NCI-H187 (cell line): ENCODE data around the gene MMP23B.
A peak's percentile ranks its signal among the peaks of the same experiment; 100 is the strongest.
"Not testable (repeated sequence)": the region's sequence is repeated elsewhere in the genome, so short reads cannot be mapped to it uniquely, and the experiment has no call there.

Experiments used
- DNase-seq, 2 experiments: peaks; one replicate each; lab custom pipeline; 2025; lab: John Stamatoyannopoulos, UW

MMP23B gene

GRCh38 chr1:1630965-1631781, 800 bp upstream of the MMP23B start:
- no peak for DNase-seq

DNA sequence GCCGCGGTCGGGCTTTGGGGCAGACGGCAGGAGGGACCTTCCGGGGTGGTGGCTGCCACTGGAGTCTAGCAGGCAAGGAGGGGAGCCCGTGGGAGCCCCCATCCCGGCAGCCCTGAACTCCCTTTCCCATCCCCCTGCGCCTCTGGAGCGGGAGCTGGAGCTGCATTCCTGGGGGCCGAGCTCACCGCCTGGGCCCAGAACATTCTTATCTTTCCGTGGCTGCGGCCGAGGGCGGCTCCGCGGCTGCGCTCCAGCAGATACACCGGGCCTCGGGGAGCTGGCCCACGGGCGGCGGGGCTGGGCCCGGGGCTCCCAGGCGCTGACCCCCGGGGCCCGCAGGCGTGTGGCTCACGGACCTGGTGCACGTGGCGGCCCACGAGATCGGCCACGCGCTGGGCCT, 1.4 kb downstream of the MMP23B start:
- not testable (repeated sequence) for DNase-seq

DNA sequence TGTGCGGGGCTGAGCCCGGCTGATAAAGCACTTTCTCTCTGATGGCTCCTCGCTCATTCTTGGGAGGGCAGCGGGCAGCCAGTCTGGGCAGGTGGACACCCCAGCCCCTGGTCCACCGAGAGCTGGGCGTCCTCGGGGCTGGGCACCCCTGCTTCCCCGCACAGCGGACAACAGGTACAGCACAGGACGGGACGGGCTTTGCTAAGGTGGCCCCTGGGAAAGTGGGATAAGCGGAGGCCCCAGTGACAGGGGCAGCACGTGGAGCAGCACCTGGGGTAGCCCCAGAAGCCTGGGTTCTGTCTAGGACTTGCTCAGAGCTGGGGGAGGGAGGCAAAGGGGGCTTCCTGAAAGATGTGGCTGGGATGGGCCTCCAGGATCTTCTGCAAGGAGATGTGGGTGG, 2.6 kb downstream of the MMP23B start:
- DNase-seq = not testable (repeated sequence)

- not testable (repeated sequence) for DNase-seq
These were observed 4.9 kb downstream of the MMP23B start for GRCh38 chr1:1636621-1637478.

GRCh38 chr1:1637479-1637875, 5.5 kb downstream of the MMP23B start:
- DNase-seq = not testable (repeated sequence)

- not testable (repeated sequence) for DNase-seq
These were observed 6.6 kb downstream of the MMP23B start for GRCh38 chr1:1638528-1638927.

- not testable (repeated sequence) for DNase-seq
These were observed 7.4 kb downstream of the MMP23B start for GRCh38 chr1:1639368-1639767.

GRCh38 chr1:1640081-1640480, 8.1 kb downstream of the MMP23B start:
- DNase-seq = not testable (repeated sequence)

DNA sequence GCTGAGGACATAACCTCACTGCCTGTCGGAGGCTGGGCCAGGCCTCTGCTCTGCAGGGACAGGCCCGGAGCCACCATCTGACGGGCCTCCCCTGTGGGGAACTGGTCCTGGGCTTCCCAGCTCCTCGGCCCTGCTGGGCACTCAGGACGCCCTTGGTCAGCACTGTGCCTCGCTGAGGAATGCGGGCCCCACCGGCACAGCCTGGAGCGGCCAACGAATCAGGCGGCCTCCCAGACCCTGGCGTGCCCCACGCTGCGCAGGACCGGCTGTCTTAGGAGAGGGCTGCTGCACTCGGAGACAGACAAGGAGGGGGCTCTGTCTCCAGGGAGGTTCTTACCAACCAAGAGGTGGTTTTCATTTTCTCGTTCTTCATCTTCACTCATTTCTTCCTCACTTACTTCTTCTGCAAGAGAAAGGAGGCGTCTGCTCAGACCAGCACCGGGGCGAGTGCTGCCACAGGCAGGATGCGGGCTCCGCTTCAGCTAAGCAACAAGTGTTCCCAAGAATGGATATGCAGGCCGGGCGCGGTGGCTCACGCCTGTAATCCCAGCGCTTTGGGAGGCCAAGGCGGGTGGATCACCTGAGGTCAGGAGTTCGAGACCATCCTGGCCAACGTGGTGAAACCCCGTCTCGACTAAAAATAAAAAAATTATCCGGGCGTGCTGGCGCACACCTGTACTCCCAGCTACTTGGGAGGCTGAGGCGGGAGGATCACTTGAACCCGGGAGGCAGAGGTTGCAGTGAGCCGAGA, 8.9 kb downstream of the MMP23B start:
- not testable (repeated sequence) for DNase-seq

DNA sequence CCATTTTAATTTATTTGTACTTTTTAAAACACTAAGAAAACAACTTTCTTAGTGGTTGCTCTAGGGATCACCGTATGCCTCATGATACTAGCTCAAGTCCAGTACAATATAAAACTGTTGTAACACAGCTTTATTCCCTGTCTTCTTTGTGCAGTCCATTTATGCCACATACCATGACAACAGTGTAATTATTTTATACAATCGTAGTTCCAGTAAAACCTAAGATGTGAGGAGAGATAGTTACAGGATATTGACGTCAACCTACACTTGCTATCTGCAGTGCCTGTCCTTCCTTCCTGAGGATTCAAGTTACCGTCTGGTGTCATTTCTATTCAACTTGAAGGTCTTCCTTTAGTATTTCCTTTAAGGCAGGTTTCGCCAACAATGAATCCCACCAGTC, 14.4 kb downstream of the MMP23B start:
- DNase-seq = not testable (repeated sequence)

DNA sequence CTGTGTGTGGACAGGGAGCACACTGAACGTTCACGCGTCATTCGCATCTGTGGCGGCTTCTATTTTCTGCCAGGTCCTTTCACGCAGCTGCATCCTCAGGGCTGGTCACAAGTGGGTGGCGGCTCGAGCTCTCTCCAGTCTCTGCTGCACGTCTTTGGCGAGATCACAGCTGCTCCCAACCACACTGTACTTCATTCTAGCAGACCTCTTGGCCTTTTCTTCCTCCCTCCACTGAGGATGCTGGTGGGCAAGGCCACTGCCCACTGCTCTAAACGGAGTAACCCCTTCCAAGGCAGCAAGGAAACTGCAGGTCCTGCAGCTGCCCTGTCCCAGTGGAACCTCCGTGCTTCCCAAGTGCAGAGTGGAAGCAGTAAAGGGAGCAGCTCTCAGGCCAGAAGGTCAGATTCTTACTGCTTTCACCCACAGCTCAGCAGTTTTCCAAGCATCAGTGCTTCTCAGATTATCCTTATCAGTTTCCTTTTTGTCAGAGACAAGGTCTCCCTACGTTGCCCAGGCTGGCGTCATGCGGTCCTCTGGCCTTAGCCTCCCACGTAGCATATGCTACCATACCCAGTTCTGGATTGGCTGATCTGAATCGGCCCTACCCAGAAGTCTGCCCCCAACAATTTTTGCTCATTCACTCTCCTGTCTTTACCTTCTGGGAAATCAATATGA, 15.7 kb downstream of the MMP23B start:
- DNase-seq = not testable (repeated sequence)

DNA sequence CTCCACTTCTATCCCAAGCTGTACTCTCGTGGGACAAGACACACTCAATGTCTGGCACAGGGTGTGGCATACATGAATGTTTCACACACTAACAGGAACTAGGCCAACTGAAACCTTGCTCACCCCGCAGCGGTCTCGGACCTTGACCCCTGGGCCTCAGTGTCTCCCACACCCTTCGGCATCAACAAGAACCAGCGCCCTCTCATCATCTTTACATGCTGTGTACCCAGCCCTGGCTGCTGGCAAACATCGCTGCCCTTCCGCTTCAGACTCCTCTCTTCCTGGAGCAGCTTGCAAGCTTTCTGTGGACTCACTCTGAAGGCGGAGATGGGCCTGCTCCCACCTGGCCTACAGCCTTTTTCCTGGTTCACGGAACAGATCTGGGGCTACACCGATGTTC, 16.3 kb downstream of the MMP23B start:
- not testable (repeated sequence) for DNase-seq

- DNase-seq = peak; percentile 79 to 83
These were observed 26.9 kb downstream of the MMP23B start, which contains the start of gene CDK11B for GRCh38 chr1:1658583-1659549. Gene CDK11B, minus strand, starts transcription at chr1:1659004. Its CDS starts 1,519 bp downstream, at chr1:1657485.

DNA sequence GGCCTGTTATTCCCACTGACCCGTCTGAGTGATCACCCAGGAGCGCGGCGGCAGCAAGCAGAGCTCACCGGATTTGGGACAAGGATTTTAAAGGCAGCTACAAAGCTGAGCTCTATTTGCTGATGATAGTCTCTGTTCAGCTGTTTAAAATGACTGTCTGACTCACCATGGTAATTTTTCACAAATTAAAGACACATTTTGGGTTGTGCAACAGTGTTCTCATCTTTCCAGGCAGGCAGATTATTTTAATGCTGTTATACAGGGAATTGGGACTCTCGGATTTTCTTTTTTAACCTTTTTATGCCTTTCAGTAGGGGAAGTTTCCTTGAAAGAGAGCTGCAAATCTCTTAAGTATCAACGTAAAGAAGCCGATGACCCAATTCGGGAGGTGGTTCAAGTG, 30.4 kb downstream of the MMP23B start:
- DNase-seq = not testable (repeated sequence)

DNA sequence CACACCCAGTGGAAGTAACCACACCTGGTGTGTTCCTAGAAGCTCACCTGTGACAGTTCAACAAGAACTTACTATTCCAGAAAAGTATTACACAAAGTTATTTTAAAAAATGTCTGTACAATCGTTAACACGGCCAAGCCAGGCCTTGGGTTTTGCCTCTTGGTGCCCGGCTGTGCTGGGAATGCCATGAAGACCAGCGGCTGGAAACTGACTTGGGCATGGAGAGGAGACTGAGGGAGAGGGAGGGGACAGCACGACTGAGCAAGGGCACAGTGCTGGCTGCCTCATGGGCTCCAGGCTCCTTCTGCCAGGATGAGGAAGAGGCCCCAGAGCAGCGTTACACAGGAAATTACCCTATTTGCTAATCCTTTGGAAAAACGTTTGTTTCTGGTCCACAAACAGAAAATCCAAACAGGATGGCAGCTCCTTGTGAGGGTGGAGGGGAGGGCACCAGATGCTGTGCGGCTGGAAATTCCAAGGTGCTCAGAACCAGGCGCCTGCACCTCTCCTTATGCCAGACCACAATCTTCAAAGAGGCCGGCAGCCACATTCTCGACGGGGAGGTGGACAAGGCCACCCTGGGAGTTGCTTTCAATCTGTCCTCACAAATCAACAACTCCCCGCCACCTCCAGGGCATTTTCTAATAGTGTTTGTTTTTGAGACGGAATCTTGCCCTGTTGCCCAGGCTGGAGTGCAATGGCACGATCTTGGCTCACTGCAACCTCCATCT, 31.0 kb downstream of the MMP23B start:
- DNase-seq = not testable (repeated sequence)

GRCh38 chr1:1664318-1664717, 32.3 kb downstream of the MMP23B start:
- not testable (repeated sequence) for DNase-seq

DNA sequence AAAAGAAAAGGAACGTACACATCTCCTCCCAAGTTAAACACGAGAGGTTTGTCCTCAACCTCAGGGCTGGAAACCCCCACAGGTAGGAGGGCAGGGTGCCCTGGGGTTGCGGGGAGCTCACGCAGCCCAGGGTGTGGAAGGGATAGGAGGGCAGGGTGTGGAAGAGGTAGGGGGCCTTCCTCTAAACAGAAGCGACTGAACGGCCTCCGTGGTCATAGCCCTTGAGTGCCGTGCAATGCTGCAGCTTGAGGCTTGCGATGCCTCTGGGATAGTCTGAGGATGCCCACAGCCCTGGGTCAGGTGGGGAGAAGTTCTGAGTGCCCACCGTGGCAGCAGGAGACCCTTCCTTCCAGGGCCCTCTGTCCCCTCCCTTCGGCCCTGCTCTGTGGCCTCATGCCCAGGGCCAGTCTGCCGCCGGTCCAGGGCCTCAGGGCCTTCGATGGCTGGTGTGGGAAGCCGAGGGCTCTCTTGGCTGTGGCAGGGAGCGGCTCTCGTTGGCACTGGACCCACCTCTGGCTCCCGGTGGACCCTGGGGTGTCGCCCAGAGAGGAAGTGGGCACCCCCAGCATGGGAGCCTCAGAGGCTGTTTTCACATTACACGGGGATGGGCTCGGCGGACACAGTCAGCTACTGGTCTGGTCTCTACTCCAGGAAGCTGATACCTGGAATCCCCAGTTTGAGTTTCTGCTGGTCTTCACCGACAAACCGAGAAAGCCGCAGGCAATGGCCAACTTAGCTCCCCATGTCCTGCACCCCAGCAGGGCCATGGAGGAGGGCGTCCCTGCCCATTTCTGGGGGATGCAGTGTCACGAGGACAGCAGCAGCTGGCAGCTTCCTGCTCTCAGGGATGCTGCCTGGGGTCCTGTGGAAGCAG, 33.2 kb downstream of the MMP23B start:
- no peak for DNase-seq

DNA sequence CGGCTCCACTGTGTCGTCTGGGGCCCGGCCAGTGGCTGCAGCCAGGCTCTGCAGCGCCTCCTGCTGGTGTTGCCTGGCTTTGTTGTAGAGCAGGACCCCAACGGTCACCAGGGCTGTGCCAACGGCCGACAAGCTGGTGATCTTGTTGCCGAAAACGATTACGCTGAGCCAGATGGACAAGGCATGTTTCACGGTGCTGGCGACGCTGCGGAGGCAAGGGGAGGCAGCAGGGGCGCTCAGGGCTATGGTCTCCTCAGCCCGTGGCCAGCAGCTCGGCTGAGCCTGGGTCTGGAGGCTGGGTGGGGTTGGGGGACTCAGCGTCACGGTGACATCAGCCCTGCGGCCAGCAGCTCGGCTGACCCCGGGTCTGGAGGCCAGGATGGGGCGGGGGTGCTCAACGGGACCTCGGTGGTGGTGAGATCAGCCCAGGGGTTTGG, 33.9 kb downstream of the MMP23B start:
- DNase-seq = no peak
